Vagina (tissue), 2 donors: ENCODE measurements around the gene MINDY4B.

Source experiments
- CTCF ChIP-seq, 3 experiments: fragments of 450-650 bp in 2 of 3; fragments of 200-600 bp in 1 of 3; sonication (generic) in 1 of 3; IDR thresholded peaks; one replicate each; pipeline ENCODE4 v1.5.1; 2017 to 2019; ENCODE audit warnings: antibody characterized with exemption in 3 of 3, mild to moderate bottlenecking in 2 of 3, moderate library complexity in 2 of 3
- POLR2A ChIP-seq, 2 donors: fragments of 450-650 bp; IDR thresholded peaks; one replicate each; pipeline ENCODE4 v1.6.1; 2017; ENCODE audit warnings: antibody characterized with exemption in 2 of 2, mild to moderate bottlenecking in 2 of 2, moderate library complexity in 2 of 2

- TF ChIP-seq CTCF (IDR thresholded peaks at IDR 0.05) (no peak), POLR2A (IDR thresholded peaks at IDR 0.05) (no peak)
These were observed 6.1 kb downstream of the MINDY4B start for GRCh38 chr3:150899141-150899540.
